Mucosa of rectum (tissue), 2 donors: ENCODE measurements around the gene ACTA2.

ENCODE experiments used
- H3K27ac ChIP-seq, 2 donors: one replicate each; pipeline ENCODE4 v1.7.0; 2013; ENCODE audit warnings: inconsistent platforms in 2 of 2, low read depth in 2 of 2, low read length in 2 of 2
- H3K27me3 ChIP-seq, 2 donors: one replicate each; pipeline ENCODE4 v1.7.0; 2013; ENCODE audit warnings: low read length in 2 of 2; ENCODE audit not compliant: control insufficient read depth in 2 of 2, insufficient read depth in 2 of 2
- H3K36me3 ChIP-seq, 2 donors: one replicate each; pipeline ENCODE4 v1.7.0; 2013; ENCODE audit warnings: low read length in 2 of 2; ENCODE audit not compliant: control insufficient read depth in 2 of 2, insufficient read depth in 2 of 2
- H3K4me1 ChIP-seq, 2 donors: one replicate each; pipeline ENCODE4 v1.7.0; 2013; ENCODE audit warnings: low read length in 2 of 2, mild to moderate bottlenecking in 1 of 2; ENCODE audit not compliant: control insufficient read depth in 2 of 2, insufficient read depth in 2 of 2
- H3K4me3 ChIP-seq, 2 donors: one replicate each; pipeline ENCODE4 v1.7.0; 2013; ENCODE audit warnings: low read length in 2 of 2
- H3K9ac ChIP-seq, 2 donors: one replicate each; pipeline ENCODE4 v1.7.0; 2013; ENCODE audit warnings: low read length in 2 of 2, low read depth in 1 of 2, mild to moderate bottlenecking in 1 of 2
- H3K9me3 ChIP-seq, 2 donors: one replicate each; pipeline ENCODE4 v1.7.0; 2013; ENCODE audit warnings: low read length in 2 of 2; ENCODE audit not compliant: control insufficient read depth in 2 of 2
- donor health status: healthy.
- donor health status: Normal muscosa, but diverticular disease.

Gene ACTA2

DNA sequence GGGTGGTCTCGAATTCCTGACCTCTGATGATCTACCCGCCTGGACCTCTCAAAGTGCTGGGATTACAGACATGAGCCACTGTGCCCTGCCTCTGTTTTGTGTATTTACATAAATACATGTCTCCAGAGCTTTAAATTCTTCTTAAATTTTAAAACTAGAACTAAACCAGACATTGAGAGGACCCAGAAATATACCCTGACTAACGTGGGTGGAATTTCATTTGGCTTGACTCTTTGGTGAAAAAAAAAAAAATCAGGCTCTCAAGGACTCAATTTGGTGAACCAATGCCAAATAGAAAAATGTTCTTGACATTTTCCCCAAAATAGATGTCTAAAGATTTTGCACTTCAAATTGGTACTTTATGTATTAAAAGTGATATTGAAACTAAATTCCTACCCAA lies 21.4 kb upstream of the ACTA2 start:
- no peaks in the 10 kb centered on the region for H3K27me3 ChIP-seq
- no peak overlapping the region for H3K9ac ChIP-seq
- no peaks in the 10 kb centered on the region for H3K36me3 ChIP-seq
- H3K4me3 ChIP-seq: no peak overlapping the region
- no peaks in the 10 kb centered on the region for H3K9me3 ChIP-seq
- peak overlapping the region in 1 of 2 donors; percentile 6 for H3K27ac ChIP-seq
- H3K4me1 ChIP-seq: peaks cover 0 to 5% of the 10 kb centered on the region in 2 donors

DNA sequence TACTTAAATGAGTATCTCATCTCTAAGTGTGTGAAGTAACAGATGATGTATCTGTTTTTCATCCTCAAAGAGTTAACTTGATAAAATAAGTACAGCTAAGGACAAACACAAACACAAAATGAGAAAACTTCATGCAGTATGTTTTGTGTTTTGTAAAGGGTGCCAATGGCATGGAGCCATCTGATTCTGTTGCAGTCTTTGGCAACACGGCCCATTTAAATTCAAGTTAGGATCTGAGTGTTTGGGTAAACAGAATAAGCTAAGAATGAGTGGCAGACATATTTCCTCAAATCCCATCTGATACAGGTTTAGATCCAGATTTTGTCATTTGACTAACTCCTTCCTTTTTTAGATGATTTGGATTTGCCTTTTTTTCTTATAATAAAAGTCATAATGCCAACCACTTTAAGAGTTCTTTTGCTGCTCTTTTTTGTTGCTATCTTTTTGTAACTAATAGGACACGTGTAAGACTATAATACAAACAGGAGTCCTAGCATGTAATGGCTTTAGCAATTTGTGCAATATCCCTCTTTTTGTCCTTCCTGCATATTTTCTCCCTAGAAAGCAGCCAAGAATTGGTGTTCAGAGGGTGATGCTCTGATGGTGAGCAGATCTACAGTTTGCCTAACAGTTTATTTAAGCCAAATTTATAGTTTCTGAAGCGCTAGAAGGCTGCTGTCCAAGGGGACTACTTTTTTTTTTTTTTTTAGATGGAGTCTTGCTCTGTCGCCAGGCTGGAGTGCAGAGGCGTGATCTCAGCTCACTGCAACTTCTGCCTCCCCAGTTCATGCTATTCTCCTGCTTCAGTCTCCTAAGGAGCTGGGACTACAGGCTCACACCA lies 18.9 kb upstream of the ACTA2 start:
- Histone ChIP-seq H3K9ac (no peak overlapping the region), H3K27me3 (no peaks in the 10 kb centered on the region), H3K27ac (peak overlapping the region in 1 of 2 donors; percentile 54), H3K36me3 (no peaks in the 10 kb centered on the region), H3K4me1 (peaks cover 0 to 5% of the 10 kb centered on the region in 2 donors), H3K4me3 (no peak overlapping the region), H3K9me3 (no peaks in the 10 kb centered on the region)

DNA sequence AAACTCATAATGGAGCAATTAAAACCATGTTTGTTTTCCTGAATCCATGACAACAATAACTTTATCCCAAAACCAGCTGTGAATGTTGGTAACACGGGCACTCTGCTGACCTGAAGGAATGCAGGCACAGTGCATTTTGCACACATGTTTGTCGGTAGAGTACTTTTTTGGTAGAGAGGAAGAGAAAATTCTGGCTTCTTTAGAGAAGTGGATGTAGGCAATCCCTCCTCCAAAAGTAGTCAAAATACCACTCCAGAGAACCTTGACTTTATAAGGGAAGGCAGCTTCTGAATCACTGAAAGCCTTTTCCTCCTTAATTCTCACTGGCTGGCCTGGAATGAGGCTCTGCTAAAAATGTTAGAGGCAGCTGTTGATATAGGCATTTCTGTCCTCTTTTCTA lies 15.8 kb upstream of the ACTA2 start:
- Histone ChIP-seq H3K4me3 (no peak overlapping the region), H3K4me1 (no peaks in the 10 kb centered on the region), H3K9ac (no peak overlapping the region), H3K27me3 (no peaks in the 10 kb centered on the region), H3K9me3 (no peaks in the 10 kb centered on the region), H3K36me3 (no peaks in the 10 kb centered on the region), H3K27ac (peak overlapping the region in 1 of 2 donors; percentile 35)

DNA sequence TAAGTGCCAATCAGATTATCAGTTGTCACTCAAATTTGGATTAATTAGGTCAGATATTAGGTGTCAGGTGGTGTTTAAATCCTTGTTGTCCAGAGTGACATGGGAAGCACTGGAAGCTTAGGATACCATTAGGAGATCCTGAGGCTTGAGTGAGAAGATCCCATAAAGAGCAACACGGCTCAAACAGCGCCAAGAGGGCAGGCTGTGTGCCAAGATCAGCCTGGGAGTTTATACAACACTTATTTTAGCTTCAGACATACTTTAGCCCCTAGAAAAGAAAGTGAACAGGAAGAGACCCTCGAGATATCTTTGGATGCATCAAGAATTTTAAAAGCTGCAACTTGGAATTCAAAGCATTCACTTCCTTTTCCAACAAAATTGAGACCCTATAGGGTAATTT lies 14.2 kb upstream of the ACTA2 start:
- Histone ChIP-seq H3K27me3 (no peaks in the 10 kb centered on the region), H3K9ac (no peak overlapping the region), H3K4me1 (no peaks in the 10 kb centered on the region), H3K4me3 (no peak overlapping the region), H3K27ac (no peak overlapping the region), H3K36me3 (no peaks in the 10 kb centered on the region), H3K9me3 (no peaks in the 10 kb centered on the region)

DNA sequence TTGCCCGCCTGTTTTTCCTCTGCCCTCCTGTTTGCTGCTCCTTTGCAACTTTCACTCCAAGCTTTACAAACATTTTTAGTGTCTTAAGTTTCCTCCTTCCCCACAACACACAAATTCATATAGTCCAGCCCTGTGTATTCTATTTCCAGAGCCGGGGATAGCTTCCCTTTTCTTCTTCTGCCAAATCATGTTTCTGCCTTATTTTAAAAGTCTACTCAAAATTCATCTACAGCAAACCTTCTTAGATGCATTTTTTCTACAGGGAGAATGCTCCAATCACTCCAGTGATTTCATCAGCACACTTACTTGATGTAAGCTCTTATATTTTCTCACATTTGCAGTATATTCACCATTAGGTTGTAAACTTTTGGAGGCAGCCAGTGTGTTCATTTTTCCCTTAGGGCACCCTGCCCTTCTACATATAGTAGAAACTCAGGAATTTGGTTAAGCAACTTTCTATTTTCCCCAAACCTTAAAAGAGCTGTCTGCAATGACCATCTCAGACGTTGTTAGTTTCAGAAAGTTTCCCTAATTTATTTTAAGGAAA lies 12.4 kb upstream of the ACTA2 start:
- no peaks in the 10 kb centered on the region for H3K4me1 ChIP-seq
- H3K27me3 ChIP-seq: no peaks in the 10 kb centered on the region
- H3K36me3 ChIP-seq: no peaks in the 10 kb centered on the region
- H3K27ac ChIP-seq: no peak overlapping the region
- no peak overlapping the region for H3K4me3 ChIP-seq
- H3K9ac ChIP-seq: no peak overlapping the region
- H3K9me3 ChIP-seq: no peaks in the 10 kb centered on the region

DNA sequence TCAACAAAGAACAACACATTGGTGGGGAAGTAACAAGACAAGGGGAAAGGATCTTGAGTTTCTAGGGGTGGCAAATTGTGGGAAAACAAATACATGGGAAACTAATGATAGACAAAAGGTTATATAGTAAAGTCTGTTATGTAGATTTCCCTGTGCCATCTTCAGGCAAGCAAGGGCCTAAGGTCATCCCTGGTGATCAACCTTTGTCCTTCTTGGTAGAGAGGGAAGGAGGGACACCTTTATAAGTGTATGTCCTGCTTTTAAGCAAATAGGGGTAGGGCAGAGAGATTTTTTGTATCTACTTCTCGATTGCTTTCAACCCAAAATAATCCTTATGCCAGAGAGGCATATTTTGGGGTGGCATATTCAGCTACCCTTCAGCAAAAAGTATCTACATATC lies 11.8 kb upstream of the ACTA2 start:
- Histone ChIP-seq H3K27ac (no peak overlapping the region), H3K4me1 (no peaks in the 10 kb centered on the region), H3K27me3 (no peaks in the 10 kb centered on the region), H3K9me3 (no peaks in the 10 kb centered on the region), H3K9ac (no peak overlapping the region), H3K4me3 (no peak overlapping the region), H3K36me3 (no peaks in the 10 kb centered on the region)

DNA sequence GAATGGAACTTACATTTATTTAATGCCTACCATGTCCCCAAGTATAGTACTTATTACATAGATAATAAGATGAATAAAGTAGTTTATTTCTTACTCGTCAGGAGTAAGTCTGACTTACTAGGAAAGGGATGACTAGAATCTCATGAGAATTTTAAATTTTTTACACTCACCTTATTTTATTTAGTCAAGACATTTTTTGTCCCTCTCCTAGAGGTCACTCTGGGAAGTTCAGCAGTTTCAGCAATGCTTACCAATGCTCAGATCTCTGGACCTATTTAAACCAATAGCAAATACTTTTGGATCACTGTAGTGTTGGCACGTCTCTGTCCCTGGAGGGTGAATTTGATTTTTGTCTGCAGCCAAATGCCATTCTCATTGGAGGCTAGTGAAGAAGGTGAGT lies 10.7 kb upstream of the ACTA2 start:
- Histone ChIP-seq H3K36me3 (no peaks in the 10 kb centered on the region), H3K9ac (no peak overlapping the region), H3K9me3 (no peaks in the 10 kb centered on the region), H3K4me3 (no peak overlapping the region), H3K4me1 (no peaks in the 10 kb centered on the region), H3K27me3 (no peaks in the 10 kb centered on the region), H3K27ac (no peak overlapping the region)

DNA sequence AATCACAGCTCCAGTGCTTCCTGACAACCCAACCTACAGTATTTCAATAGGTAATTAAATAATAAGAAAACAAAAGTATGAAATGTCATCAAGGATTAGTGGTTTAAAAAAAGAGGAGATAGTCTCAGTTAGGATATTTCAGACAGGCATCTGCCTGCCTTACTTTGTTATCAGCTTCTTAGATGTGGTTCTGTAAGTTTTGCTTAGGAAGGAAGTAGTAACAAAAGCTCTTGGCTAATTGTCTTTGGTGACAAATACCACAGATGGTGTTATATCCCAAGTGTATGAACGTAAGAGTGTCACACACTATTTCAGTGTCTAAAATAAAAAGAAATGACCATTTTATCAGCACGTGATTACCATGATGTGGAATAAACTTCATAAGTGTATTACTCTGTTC lies 9.8 kb upstream of the ACTA2 start:
- no peaks in the 10 kb centered on the region for H3K4me1 ChIP-seq
- H3K36me3 ChIP-seq: no peaks in the 10 kb centered on the region
- no peaks in the 10 kb centered on the region for H3K9me3 ChIP-seq
- no peaks in the 10 kb centered on the region for H3K27me3 ChIP-seq
- no peak overlapping the region for H3K27ac ChIP-seq
- no peak overlapping the region for H3K4me3 ChIP-seq
- no peak overlapping the region for H3K9ac ChIP-seq

DNA sequence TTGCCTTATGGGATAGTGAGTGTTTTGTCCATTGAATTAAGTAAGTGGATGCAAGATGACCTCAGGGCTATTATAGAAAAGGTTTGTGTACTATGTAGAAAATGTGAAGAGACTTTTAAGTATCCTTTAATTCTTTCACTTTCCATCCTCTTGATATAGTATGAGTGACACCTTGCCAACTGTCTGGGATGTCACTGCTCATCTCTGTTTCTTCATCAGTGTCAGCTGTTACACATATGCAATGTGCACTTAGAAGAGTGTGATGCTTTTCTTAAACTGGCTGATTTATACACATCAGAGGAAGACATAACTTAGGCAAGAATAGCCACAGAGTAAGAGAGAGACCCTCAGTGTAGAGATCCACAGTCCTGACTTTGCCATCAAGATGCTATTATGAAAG lies 8.7 kb upstream of the ACTA2 start:
- H3K9ac ChIP-seq: no peak overlapping the region
- no peak overlapping the region for H3K27ac ChIP-seq
- no peaks in the 10 kb centered on the region for H3K27me3 ChIP-seq
- no peaks in the 10 kb centered on the region for H3K9me3 ChIP-seq
- no peaks in the 10 kb centered on the region for H3K4me1 ChIP-seq
- no peak overlapping the region for H3K4me3 ChIP-seq
- H3K36me3 ChIP-seq: no peaks in the 10 kb centered on the region

DNA sequence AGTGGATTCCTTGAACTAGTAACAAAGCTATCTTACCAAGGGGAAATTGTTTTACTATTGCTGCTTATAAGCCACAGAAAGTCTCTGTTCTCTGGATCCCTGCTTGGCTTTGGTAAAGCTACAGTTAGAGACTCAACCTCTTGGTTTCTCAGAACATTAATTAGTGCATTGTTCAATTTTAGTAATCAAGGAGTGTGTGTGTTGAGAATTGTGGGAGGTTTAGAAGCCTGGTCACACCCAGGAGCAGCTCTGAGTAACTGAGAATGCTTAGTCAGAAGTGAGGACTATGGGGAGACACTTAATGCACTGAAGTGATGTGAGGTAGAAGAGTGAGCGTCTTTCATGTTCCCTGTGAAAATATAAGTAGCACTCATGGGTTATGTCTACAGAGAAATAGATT lies 8.2 kb upstream of the ACTA2 start:
- H3K27ac ChIP-seq: no peak overlapping the region
- no peaks in the 10 kb centered on the region for H3K27me3 ChIP-seq
- H3K4me3 ChIP-seq: no peak overlapping the region
- H3K9ac ChIP-seq: no peak overlapping the region
- no peaks in the 10 kb centered on the region for H3K9me3 ChIP-seq
- H3K36me3 ChIP-seq: no peaks in the 10 kb centered on the region
- H3K4me1 ChIP-seq: no peaks in the 10 kb centered on the region
